Activated naive CD8-positive, alpha-beta T cell treated with anti-CD3 and anti-CD28 coated beads, Interleukin-2, amount 50 U/mL, for 16 hours (primary cell): Measurements from ENCODE around the gene IGLL1.
"Not testable (repeated sequence)": the region's sequence is repeated elsewhere in the genome, so short reads cannot be mapped to it uniquely, and the experiment has no call there.

Experiments
- DNase-seq: peaks from one replicate; pipeline ENCODE4 v3.0.0-alpha.2; 2020; ENCODE audit warnings: low read depth, low spot score

The IGLL1 gene

GRCh38 chr22:23579870-23580575 lies at the start of gene IGLL1:
Gene IGLL1, minus strand, starts transcription at chr22:23580290. Its CDS starts 100 bp downstream, at chr22:23580190.
- no peak for DNase-seq

GRCh38 chr22:23628056-23628743 lies 48.1 kb upstream of the IGLL1 start:
- not testable (repeated sequence) for DNase-seq

GRCh38 chr22:23627401-23628055 lies 47.4 kb upstream of the IGLL1 start:
- peak; percentile 14 for DNase-seq

GRCh38 chr22:23626286-23626975 lies 46.3 kb upstream of the IGLL1 start:
- no peak for DNase-seq

GRCh38 chr22:23622634-23623033 lies 42.5 kb upstream of the IGLL1 start:
- no peak for DNase-seq

GRCh38 chr22:23621916-23622315 lies 41.8 kb upstream of the IGLL1 start:
- DNase-seq: not testable (repeated sequence)

- DNase-seq: no peak
Observed at GRCh38 chr22:23621082-23621780, 41.1 kb upstream of the IGLL1 start.

GRCh38 chr22:23613193-23613972 lies 33.3 kb upstream of the IGLL1 start:
- no peak for DNase-seq

GRCh38 chr22:23609983-23610781 lies 30.1 kb upstream of the IGLL1 start:
- DNase-seq: no peak

GRCh38 chr22:23608583-23608982 lies 28.5 kb upstream of the IGLL1 start:
- DNase-seq: no peak

- no peak for DNase-seq
Observed at GRCh38 chr22:23606204-23607131, 26.4 kb upstream of the IGLL1 start.

GRCh38 chr22:23604939-23605712 lies 25.0 kb upstream of the IGLL1 start:
- DNase-seq: no peak

- no peak for DNase-seq
Observed at GRCh38 chr22:23603266-23603665, 23.2 kb upstream of the IGLL1 start.

- no peak for DNase-seq
Observed at GRCh38 chr22:23598805-23599518, 18.9 kb upstream of the IGLL1 start.

GRCh38 chr22:23597576-23598268 lies 17.6 kb upstream of the IGLL1 start:
- not testable (repeated sequence) for DNase-seq

- not testable (repeated sequence) for DNase-seq
Observed at GRCh38 chr22:23595904-23596303, 15.8 kb upstream of the IGLL1 start.

- DNase-seq: no peak
Observed at GRCh38 chr22:23591846-23592245, 11.8 kb upstream of the IGLL1 start.
